ENCODE data around the gene RPS4Y1.
"Not testable (repeated sequence)": the region's sequence is repeated elsewhere in the genome, so short reads cannot be mapped to it uniquely, and the experiment has no call there.

The RPS4Y1 gene

GRCh38 chrY:2867469-2867868, 26.1 kb downstream of the RPS4Y1 start:
- ChIA-PET CTCF (no interaction called here), POLR2A (no interaction called here)
- Histone ChIP-seq H3K36me3 (ENCODE audit: control insufficient read depth in 2 of 2, insufficient read depth in 1 of 2, low read length in 2 of 2) (no peaks in the 10 kb centered on the region), H3K9me3 (ENCODE audit: control insufficient read depth, insufficient read depth, low read depth, low read length) (no peaks in the 10 kb centered on the region), H3K4me3 (ENCODE audit: low read depth, low read length) (no peak overlapping the region), H3K4me1 (ENCODE audit: control insufficient read depth, insufficient read depth, low read length) (no peaks in the 10 kb centered on the region), H3K27ac (ENCODE audit: extremely low read depth, low read depth, low read length) (no peak overlapping the region)
- TF ChIP-seq BCL6B (tag by site-specific recombination; IDR thresholded peaks at IDR 0.05) = no peak
- TF ChIP-seq ZNF654 (tag by site-specific recombination; IDR thresholded peaks at IDR 0.05; ENCODE audit: low read depth) = no peak
- no peak for TF ChIP-seq ZNF416 (tag by site-specific recombination; IDR thresholded peaks at IDR 0.05)
- no peak for TF ChIP-seq ZNF621 (tag by site-specific recombination; IDR thresholded peaks at IDR 0.05)
- no peak for TF ChIP-seq ZBTB21 (tag by site-specific recombination; IDR thresholded peaks at IDR 0.05)
- no peak for TF ChIP-seq ZSCAN4 (tag by site-specific recombination; IDR thresholded peaks at IDR 0.05)
- no peak for TF ChIP-seq ZNF843 (tag by site-specific recombination; IDR thresholded peaks at IDR 0.05)
- no peak for TF ChIP-seq YY1 (tag by site-specific recombination; IDR thresholded peaks at IDR 0.05)
- TF ChIP-seq ZBTB48 (tag by site-specific recombination; IDR thresholded peaks at IDR 0.05) = no peak
- no peak for TF ChIP-seq ZNF600 (tag by site-specific recombination; IDR thresholded peaks at IDR 0.05)
- no peak for TF ChIP-seq ZNF366 (tag by site-specific recombination; conservative IDR thresholded peaks at IDR 0.05)
- no peak for TF ChIP-seq ZIC2 (tag by site-specific recombination; IDR thresholded peaks at IDR 0.05)

- no peak for TF ChIP-seq ZNF280D (tag by site-specific recombination; IDR thresholded peaks at IDR 0.05)
- ChIA-PET CTCF (no interaction called here), POLR2A (no interaction called here)
- Histone ChIP-seq H3K36me3 (ENCODE audit: control insufficient read depth in 2 of 2, insufficient read depth in 1 of 2, low read length in 2 of 2) (no peaks in the 10 kb centered on the region), H3K4me1 (ENCODE audit: control insufficient read depth, insufficient read depth, low read length) (no peaks in the 10 kb centered on the region), H3K27ac (ENCODE audit: extremely low read depth, low read depth, low read length) (no peak overlapping the region), H3K9me3 (ENCODE audit: control insufficient read depth, insufficient read depth, low read depth, low read length) (no peaks in the 10 kb centered on the region), H3K4me3 (ENCODE audit: low read depth, low read length) (no peak overlapping the region)
Observed at GRCh38 chrY:2868035-2868607, 26.7 kb downstream of the RPS4Y1 start.

GRCh38 chrY:2872234-2872633, 30.8 kb downstream of the RPS4Y1 start:
- H3K4me1 ChIP-seq (ENCODE audit: control insufficient read depth, insufficient read depth, low read length); H3K27ac ChIP-seq (ENCODE audit: extremely low read depth, low read depth, low read length); H3K36me3 ChIP-seq (ENCODE audit: control insufficient read depth in 2 of 2, insufficient read depth in 1 of 2, low read length in 2 of 2); H3K4me3 ChIP-seq (ENCODE audit: low read depth, low read length); POLR2A ChIA-PET; CTCF ChIA-PET; H3K9me3 ChIP-seq (ENCODE audit: control insufficient read depth, insufficient read depth, low read depth, low read length): not testable (repeated sequence)

- H3K9me3 ChIP-seq (ENCODE audit: control insufficient read depth, insufficient read depth, low read depth, low read length) = no peaks in the 10 kb centered on the region
- CTCF ChIA-PET = no interaction called here
- H3K4me3 ChIP-seq (ENCODE audit: low read depth, low read length) = no peak overlapping the region
- POLR2A ChIA-PET = no interaction called here
- H3K4me1 ChIP-seq (ENCODE audit: control insufficient read depth, insufficient read depth, low read length) = no peaks in the 10 kb centered on the region
- no peaks in the 10 kb centered on the region for H3K36me3 ChIP-seq (ENCODE audit: control insufficient read depth in 2 of 2, insufficient read depth in 1 of 2, low read length in 2 of 2)
- no peak overlapping the region for H3K27ac ChIP-seq (ENCODE audit: extremely low read depth, low read depth, low read length)
- TF ChIP-seq ZNF521 (tag by site-specific recombination; IDR thresholded peaks at IDR 0.05) = no peak
- no peak for TF ChIP-seq ZNF701 (tag by site-specific recombination; IDR thresholded peaks at IDR 0.05)
- TF ChIP-seq ZNF426 (tag by site-specific recombination; IDR thresholded peaks at IDR 0.05) = no peak
- no peak for TF ChIP-seq CTCF (tag by site-specific recombination; IDR thresholded peaks at IDR 0.05)
- no peak for TF ChIP-seq KLF10 (tag by site-specific recombination; IDR thresholded peaks at IDR 0.05)
- TF ChIP-seq ATF2 (tag by site-specific recombination; IDR thresholded peaks at IDR 0.05; ENCODE audit: low read depth) = no peak
- no peak for TF ChIP-seq ZSCAN30 (tag by site-specific recombination; IDR thresholded peaks at IDR 0.05)
- TF ChIP-seq GLIS1 (tag by site-specific recombination; IDR thresholded peaks at IDR 0.05) = no peak
Observed at GRCh38 chrY:2874211-2874610, 32.8 kb downstream of the RPS4Y1 start.
